ENCODE measurements around the gene CSAD. TPM values are rescaled to one million over a fixed set of nuclear protein-coding genes. Genes with fewer than 3 reads are reported as not detected.

Gene CSAD
- total RNA-seq, 1 experiment from 2014 or later = 11.5 TPM

GRCh38 chr12:53229454-53229853, 48.7 kb upstream of the CSAD start (continued):
- TF ChIP-seq HMGA2 (CRISPR knock-in tag; IDR thresholded peaks at IDR 0.05) = no peak

GRCh38 chr12:53227836-53228235, 47.1 kb upstream of the CSAD start:
- ChIA-PET POLR2A (no interaction called here), CTCF (interaction anchor here (10.2 kb wide), 1 partner anchor 14 kb away, joined by 82 read pairs; no protein-coding TSS in a partner anchor)
- no peak overlapping the region for H3K4me3 Mint-ChIP-seq
- DNase-seq (ENCODE audit: low spot score) = no peak
- H3K27ac Mint-ChIP-seq = no peak overlapping the region
- no peak for ATAC-seq
- H3K27me3 Mint-ChIP-seq (ENCODE audit: low read depth) = no peaks in the 10 kb centered on the region
- peaks cover 72% of the 10 kb centered on the region for H3K4me1 Mint-ChIP-seq
- peaks cover 5% of the 10 kb centered on the region for H3K36me3 Mint-ChIP-seq
- no peaks in the 10 kb centered on the region for H3K9me3 Mint-ChIP-seq
- TF ChIP-seq KAT7 (CRISPR knock-in tag; IDR thresholded peaks at IDR 0.05; ENCODE audit: borderline replicate concordance) (no peak), ZNF671 (CRISPR knock-in tag; IDR thresholded peaks at IDR 0.05) (no peak), PRDM15 (CRISPR knock-in tag; IDR thresholded peaks at IDR 0.05) (no peak), NFE2L1 (CRISPR knock-in tag; IDR thresholded peaks at IDR 0.05) (no peak), ZNF121 (CRISPR knock-in tag; IDR thresholded peaks at IDR 0.05) (no peak), ELF4 (CRISPR knock-in tag; IDR thresholded peaks at IDR 0.05; ENCODE audit: low read depth) (no peak), ZNF416 (CRISPR knock-in tag; IDR thresholded peaks at IDR 0.05) (no peak)

- H3K27me3 Mint-ChIP-seq (ENCODE audit: low read depth) = no peaks in the 10 kb centered on the region
Measured at GRCh38 chr12:53227341-53227740, 46.6 kb upstream of the CSAD start.

More at GRCh38 chr12:53227341-53227740, 46.6 kb upstream of the CSAD start:
- Mint-ChIP-seq H3K4me3 (no peak overlapping the region), H3K36me3 (peaks cover 5% of the 10 kb centered on the region), H3K9me3 (no peaks in the 10 kb centered on the region), H3K27ac (no peak overlapping the region), H3K4me1 (peaks cover 72% of the 10 kb centered on the region)
- ChIA-PET POLR2A (no interaction called here), CTCF (interaction anchor here (10.2 kb wide), 1 partner anchor 13 kb away, joined by 82 read pairs; no protein-coding TSS in a partner anchor)
- DNase-seq (ENCODE audit: low spot score) = no peak
- no peak for ATAC-seq
- no peak for TF ChIP-seq AFF4 (CRISPR knock-in tag; IDR thresholded peaks at IDR 0.05; ENCODE audit: borderline replicate concordance)
- no peak for TF ChIP-seq ARID4B (CRISPR knock-in tag; IDR thresholded peaks at IDR 0.05; ENCODE audit: borderline replicate concordance)

Data from WTC11 (cell line).